SW 1271 (cell line): ENCODE measurements around the gene TUBB2B.
"Not testable (repeated sequence)": the region's sequence is repeated elsewhere in the genome, so short reads cannot be mapped to it uniquely, and the experiment has no call there.

ENCODE experiments used
- DNase-seq, 2 experiments: peaks; one replicate each; lab custom pipeline; 2025; lab: John Stamatoyannopoulos, UW

The TUBB2B gene

DNA sequence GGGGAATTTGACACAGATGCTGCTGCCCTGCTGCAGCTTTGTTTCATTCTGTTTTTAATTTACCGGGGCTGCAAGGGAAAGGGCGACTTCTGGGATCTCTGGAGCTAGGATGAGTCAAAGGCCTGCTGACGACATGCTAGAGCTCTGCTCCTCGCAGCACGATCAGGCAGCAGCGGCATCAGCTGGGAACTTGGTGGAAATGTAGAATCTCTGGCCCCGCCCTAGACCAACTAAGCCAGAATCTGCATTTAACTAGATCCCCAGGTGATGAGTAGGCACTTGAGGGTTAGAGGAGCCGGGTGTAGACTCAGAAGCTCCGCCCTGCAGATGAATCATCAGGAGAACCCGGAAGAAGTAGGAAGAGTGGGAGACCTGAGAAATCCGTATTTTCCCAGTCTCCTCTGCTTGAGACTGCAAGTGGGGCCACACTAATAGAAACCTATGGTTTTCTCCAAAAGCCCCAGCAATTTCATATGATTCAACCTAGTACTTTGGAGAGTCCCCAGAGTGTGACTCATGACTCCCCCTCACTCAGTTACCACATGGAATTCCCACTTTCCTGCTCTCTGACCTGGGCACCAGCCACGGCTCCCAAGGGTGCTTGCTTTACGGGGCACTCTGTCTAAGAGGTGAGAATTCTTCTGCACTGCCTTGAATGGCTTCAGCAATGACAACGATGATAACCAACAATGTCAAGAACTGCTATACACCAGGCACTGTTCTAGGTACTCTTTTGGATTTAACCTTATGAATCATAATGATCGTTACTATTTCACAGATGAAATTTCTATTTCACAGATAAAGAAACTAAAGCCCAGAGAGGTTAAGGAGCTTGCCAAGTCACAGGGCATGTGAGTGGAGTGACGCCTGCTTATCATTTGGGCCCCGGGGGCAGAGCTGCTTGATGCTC lies 18.1 kb downstream of the TUBB2B start:
- DNase-seq, result no peak

DNA sequence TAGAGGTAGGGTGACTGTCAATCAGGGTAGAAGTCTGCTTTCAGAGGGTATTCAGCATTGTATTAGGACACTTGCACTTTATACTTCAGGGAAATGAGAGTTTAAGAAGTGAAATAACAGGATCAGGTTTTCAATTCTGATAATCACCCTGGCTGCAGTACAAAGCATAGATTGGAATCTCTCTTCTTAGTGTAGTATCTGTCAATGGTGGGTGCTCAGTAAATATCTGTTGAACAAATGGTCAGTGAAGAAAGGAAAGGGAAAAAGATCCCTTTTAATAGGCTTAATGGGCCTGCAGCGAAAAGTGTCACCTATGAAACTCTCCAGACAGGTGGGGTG lies 18.7 kb downstream of the TUBB2B start:
- DNase-seq, result no peak

DNA sequence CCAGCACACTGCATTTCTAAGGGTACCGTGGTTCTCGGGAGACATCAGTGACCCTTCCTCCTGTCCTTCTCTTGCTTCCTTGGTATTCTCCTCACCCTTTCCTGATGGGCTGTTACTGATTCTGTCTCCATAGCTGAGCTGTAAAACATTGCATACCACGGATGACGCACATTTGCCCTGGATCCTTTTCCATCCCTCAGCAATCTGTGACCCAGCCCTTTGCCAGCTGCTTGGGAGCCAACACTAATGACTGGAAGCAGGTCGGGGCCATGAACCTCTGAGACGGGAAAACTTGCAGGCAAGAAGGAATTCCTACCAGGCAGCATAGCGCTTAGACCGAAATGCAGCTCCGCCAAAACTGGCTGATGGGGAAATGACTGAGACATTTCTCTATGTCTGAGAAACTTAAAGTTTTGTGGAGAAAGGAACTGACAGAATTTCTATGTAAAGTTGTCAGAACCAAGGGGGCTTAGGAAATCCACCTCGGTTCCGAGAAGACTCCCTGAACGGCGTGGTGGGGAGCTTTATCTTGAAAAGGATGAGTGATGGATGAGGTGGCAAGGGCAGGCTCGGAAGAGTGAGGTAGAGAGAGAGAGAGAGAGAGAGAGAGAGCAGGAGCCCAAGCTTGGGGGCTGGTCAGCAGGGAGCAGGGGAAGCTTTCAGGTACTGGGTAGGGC lies 19.2 kb downstream of the TUBB2B start:
- no peak for DNase-seq

DNA sequence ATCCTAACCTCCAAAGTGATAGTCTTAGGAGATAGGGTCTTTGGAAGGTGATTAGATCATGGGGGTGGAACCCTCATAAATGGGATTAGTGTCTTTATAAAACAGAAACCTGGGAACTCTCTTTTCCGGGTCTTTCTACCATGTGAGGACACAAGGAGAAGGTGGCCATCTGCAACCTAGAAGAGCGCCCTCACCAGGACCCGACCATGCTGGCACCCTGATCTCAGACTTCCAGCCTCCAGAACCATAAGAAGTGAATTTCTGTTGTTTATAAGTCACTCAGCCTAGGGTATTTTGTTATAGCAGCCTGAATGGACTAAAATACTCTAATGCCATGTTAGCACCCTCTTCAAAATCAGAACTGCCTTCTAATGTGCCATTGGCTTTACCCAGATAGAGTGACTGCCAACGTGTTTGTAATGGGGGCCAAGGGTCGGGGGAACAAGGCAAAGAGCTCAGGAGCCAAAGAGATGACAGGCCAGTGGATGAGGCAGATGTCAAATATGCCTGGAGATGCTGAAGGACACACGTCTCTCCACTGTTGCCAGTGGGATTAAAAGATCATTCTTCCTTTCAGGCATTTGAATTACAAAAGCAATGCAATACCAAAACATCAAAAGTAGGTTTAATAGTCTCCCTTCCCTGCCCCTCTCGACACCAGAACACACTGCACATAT lies 21.0 kb downstream of the TUBB2B start:
- DNase-seq, result no peak

DNA sequence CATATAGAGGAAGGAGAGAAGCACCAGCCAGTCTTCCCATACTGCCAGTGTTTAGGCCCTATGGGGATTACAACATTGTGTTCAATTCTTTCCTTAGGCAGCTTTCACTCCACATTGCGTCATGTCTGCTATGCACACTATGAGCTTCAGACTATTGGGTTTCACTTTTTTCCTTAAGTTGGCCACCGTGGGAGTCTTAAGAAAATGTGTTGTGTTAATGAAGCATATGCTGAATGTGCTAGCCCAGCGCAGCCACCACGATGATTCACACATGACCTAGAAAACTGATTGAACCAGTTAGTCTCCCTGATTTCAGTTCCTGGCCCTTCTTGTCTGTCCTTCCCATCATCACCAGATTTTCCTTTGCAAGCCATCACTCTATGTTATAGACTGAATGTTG lies 21.5 kb downstream of the TUBB2B start:
- DNase-seq, result no peak

DNA sequence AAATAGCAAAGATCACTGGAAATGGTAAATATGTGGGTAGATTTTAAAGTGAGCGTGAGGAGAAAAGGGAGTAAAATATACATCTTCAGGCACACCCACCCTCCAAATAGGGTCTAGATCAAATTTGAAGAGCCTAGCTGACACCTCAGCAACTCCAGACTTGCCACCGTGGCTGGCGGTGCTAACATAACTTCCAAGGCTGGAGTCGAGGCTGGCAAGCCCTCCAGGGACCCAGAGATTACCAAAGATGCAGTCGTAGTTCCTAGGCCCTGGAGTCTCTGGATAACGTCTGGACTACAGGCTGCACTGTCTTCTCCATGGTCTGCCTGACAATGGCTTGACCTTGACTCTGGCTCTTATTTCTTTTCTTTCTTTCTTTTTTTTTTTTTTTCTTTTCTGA lies 22.5 kb downstream of the TUBB2B start:
- no peak for DNase-seq

DNA sequence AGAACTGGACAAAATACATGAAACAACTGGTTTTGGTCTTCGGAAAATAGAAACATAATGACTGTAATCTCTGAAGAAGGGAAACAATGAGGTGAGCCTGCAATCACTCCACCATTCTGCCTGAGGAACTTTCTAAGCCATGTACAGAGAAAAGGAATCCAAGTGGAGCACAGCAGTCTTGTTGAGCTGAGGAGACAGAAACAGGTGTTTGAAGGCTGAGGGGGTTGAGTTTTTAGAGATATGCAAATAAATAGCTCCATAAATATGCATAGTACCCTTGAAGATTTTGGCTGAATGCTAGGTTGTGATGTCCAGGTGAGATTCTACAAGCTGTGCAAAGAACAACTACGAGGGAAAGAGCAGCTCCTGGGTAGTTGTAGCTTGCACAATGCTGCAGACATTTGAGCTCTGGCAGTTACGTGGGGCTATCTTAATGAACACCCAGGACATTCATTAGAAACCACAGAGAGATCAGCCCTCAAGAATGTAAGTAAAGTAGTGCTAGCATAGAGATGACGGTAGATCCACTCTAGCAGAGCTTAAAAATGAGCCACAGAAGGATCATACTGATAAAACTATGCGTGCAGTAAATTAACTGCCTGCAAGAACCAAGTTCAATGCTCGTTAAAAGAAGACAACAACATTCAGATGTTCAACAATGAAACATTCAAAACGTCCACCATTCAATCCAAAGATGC lies 24.3 kb downstream of the TUBB2B start:
- no peak for DNase-seq

DNA sequence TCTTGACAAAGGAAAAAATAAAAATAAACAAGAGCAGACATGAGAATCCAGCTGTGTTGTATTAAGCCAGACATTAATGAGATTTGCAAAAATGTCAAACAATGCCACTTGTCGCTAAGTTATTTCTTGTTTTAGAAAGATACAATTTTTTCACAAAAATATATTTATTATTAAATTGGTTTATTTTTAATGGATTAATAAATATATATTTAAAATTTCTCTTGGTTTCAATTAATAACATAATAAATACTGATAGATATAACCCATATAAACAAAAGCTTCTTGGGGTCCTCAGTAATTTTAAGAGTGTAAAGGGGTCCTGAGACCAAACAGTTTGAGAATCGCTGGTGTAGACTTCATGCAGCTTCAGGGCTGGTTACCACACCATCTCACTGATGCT lies 26.1 kb downstream of the TUBB2B start:
- no peak for DNase-seq

DNA sequence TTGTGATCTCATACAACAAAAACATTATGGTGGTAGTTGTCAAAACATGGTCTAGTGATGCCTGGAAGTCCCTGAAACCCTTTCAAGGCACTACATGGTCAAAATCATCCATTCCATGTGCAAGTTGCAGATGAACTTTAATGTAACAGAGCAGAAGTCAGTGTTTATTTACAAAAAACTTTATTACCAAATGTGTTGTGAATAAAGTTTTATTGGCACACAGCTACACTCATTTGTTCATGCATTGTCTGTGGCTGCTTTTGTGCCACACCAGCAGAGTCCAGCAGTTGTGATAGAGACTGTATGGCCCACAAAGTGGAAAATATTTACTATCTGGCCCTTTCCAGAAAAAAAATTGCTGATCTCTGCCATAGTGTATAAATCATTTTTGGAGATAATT lies 26.8 kb downstream of the TUBB2B start:
- DNase-seq, result no peak

DNA sequence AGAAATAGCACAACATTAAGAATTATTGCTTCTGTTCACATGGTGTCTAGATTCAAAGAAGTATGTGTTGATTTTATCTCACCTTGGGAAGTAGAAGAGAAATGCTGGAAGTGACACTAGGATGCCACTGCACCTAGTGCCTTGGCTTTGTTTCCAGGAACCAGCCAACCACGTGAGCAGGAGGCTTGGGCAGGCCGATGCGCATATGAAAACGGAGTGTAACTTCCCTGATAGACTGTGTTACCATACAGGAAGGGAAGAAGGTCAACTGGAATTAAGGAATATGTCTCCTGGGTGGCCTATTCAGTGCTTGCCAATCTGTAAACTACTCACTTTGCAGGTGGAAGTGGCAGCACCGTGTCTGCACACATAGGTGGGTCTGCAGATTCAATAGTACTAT lies 28.1 kb downstream of the TUBB2B start:
- no peak for DNase-seq

DNA sequence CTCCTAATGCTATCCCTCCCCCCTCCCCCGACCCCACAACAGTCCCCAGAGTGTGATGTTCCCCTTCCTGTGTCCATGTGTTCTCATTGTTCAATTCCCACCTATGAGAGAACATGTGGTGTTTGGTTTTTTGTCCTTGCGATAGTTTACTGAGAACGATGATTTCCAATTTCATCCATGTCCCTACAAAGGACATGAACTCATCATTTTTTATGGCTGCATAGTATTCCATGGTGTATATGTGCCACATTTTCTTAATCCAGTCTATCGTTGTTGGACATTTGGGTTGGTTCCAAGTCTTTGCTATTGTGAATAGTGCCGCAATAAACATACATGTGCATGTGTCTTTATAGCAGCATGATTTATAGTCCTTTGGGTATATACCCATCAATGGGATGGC lies 29.7 kb downstream of the TUBB2B start:
- not testable (repeated sequence) for DNase-seq

DNA sequence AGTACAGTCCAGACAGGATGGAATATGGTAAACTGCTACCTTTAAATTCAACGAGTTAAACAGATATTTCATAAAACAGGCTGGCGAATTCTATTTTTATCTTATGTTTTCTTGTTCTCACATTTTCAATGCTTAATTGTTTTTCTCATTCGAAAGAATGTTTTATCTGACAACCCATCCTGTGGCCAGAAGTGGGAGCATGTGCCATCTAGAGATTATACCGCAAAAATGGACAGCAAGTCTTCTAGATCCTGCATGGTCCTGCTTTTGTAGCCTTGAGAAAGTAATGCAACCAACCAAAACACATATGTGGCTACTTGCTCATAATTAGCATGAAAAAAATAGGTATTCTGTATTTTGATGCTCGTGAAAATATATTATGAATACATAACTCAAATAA lies 30.7 kb downstream of the TUBB2B start:
- no peak for DNase-seq

DNA sequence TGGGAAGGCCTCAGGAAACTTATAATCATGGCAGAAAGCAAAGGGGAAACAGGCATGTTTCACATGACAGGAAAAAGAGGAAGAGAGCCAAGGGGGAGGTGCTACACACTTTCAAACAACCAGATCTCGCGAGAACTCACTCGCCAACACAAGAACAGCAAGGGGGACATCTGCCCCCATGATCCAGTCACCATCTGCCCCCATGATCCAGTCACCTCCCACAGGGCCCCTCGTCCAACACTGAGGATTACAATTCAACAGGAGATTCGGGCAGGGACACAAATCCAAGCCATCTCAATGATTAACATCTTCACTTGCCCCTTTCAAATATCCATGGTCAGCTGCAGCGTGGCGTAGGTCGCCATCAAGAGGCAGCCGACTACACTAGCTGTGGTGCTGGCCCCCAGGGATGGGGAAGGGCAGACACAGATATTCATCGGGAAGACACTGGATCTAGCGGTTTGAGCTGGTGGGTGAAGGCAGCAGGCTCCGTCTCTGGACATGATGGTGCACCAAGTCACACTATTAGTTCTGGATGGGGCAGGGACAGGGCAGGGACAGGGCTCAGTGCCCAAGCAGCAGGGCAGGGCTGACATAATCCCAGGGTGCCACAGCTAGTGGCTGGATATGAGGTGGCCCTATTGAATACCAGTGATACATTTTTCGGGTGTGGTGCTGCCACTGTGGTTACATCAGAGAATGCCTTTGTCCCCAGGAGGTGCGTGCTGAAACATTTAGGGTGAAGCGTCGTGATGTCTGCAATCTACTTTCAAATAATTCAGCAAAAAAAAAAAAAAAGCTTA lies 31.6 kb downstream of the TUBB2B start:
- DNase-seq, result no peak

DNA sequence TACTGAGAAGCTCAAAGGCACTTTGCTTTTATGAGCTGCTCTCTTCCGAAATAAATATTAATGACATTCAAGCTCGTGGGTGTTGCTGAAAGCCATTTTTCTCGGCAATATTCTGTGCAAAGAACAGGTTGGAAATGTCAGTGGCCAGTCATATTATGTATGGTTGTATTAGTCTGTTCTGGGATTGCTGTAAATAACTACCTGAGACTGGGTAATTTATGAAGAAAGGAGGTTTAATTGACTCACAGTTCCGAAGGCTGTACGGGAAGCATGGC lies 32.1 kb downstream of the TUBB2B start:
- DNase-seq, result no peak

DNA sequence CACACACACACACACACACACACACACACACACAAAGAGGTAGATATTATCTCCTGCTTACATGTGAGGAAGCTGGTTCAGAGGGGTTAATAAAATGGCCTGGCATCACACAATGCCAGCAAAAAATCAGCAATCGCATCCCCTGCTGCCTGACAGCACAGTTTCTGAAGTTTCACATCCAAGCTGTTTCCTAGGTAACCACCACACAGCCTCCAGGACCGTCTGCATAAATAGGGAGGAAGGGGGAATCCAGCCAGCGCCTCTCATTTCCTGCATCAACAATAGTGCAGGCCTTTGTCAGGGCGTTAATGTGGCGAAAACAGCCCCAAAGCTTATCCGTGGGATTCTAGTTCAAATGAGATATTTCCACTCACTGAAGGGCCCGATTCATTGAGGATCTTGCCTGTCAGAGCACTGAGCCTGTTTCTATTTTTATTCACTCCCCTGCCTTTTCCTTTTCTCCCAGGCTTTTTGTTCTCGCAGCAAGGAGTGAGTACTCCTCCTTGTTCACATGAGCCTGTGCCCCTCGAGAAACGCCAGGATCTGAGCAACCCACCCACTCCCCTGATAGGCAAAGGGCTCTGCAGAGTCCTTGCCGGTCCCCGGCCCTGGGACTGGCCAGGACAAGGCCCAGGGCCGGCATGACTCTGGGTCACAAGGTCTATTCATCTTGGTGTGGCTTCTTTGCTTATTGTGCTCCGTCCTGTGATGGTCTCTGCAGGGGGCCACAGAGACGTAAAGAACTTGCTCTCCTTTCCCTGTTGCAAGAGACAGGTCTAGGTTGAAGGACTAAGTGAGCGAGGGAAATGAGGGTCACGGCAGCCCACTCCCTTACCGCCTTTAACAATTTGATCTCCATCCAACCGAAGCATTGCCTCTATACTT lies 32.7 kb downstream of the TUBB2B start:
- DNase-seq, result no peak

DNA sequence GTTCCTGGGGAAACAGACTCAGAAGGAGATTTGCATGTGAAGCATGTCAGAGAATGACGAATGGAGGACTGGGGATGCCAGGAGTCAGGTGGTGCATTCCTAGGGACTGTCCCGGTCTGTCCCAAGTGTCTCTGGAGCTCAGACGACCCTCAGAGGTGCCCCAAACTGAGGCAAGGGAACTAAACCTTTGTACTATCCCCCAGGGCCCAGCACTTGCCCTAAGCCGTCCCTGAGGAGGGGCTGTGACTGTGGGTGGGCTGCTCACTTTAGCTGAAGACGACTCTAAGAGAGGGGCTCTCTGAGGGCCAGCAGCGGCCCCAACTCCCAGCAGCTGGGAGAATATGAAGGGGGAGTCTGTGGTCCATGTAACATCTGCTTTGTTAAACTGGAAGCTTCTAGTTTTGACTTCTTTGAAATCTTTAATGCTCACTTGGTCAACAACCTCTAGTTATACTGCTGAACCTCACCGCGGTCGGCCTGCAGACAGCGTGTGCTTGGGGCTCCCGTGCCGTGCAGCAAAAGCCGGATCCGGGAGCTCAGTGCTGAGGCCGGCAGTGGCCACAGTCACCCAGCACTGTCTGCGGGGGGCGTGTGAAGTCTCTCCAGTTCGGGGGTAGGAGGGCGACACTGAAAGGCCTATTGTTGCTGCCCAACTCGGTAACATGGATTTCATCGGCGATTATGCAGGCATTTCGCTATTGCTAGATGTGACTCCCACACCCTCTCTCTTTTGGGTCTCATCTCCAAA lies 34.2 kb downstream of the TUBB2B start:
- DNase-seq, result no peak

DNA sequence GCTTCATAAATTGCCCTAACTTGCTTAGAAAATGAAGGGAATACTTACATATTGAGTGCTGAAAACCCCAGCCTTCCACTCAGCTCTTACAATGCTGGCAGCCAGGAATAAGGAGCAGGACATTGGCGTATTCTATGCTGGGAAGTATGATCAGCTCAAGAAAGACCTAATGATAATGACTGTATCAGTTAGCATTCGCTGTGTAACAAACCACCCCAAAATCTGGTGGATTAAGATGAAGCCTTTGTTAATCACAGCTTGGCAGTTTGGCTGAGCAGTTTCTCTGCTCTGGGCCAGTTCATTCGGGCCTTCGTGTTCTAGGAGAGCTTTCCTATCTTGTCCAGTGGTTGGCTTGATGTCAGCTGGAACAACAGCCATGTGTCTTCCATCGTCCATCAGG lies 36.7 kb downstream of the TUBB2B start:
- no peak for DNase-seq

DNA sequence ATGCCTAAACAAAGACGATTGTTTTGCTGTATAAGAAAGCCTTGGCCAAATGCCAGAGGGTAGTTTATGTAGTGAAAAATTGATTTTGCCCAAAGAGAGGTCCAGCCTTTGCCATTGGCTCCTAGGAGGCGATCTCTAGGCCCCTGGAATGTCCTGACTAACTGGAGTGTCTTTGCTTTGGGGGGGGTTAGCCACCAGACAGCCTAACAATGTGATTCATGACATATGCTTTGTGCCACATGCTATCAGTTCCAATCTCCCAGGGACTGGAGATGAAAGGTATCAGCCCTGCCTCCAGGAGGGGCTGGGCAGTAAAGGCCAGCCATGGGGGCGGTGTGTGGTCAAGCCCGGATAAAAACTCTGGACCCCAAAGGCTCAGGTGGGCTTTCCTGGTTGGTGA lies 37.4 kb downstream of the TUBB2B start:
- no peak for DNase-seq

DNA sequence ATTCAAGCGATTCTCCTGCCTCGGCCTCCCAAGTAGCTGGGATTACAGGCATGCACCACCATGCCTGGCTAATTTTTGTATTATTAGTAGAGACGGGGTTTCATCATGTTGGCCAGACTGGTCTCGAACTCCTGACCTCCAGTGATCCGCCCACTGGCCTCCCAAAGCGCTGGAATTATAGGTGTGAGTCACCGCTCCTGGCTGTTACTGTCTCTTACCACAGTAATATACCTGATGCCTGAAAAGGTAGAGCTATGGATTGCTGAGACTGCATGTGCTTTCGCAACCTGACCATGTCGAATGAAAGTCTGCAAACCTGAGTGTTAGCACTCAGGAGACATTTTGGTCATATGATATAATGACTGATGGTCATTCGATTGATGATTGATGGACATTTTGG lies 38.3 kb downstream of the TUBB2B start:
- DNase-seq, result not testable (repeated sequence)

DNA sequence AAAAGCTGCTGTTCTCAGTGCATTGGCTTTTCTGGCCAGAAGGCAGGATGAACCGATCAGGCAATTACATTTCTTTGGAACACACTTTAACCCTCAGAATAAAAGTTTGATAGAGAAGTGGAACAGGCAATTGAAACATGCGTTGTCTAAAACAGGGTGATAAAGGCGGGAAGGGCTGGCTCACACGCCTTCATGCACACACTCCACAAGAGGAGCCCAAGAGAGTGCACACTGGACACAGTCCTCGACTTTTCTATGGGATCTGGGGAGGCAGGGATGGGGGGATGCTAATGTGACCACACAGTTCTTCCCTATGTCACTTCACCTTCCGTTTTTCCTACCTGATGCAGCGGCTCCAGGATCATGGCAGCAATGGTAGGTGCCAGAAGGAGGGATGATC lies 39.2 kb downstream of the TUBB2B start:
- DNase-seq, result no peak
